DOHH2 (cell line): ENCODE data around the gene TIE1.
"Not testable (repeated sequence)": the region's sequence is repeated elsewhere in the genome, so short reads cannot be mapped to it uniquely, and the experiment has no call there.

Source experiments
- H3F3A ChIP-seq: fragments of 200-600 bp; sonication (generic), shearing (Covaris generic); 2 replicates; pipeline ENCODE4 v1.6.0; 2016; ENCODE audit warnings: antibody characterized with exemption, mild to moderate bottlenecking; ENCODE audit not compliant: control insufficient read depth, insufficient read depth
- H3K27ac ChIP-seq: fragments of 200-600 bp; sonication (generic); 2 replicates; pipeline ENCODE4 v1.5.1; 2014; ENCODE audit warnings: low read depth, mild to moderate bottlenecking, low read length, moderate library complexity
- H3K27me3 ChIP-seq: fragments of 200-600 bp; sonication (generic); 2 replicates; pipeline ENCODE4 v1.6.1; 2014; ENCODE audit warnings: mild to moderate bottlenecking, low read length, mixed read lengths; ENCODE audit not compliant: control insufficient read depth
- H3K36me3 ChIP-seq: fragments of 200-600 bp; sonication (generic); 2 replicates; pipeline ENCODE4 v1.6.1; 2014; ENCODE audit warnings: mild to moderate bottlenecking, low read length, moderate library complexity, mixed read lengths; ENCODE audit not compliant: control insufficient read depth
- H3K4me1 ChIP-seq: fragments of 200-600 bp; sonication (generic); 2 replicates; pipeline ENCODE4 v1.6.1; 2014; ENCODE audit warnings: mild to moderate bottlenecking, low read length, mixed read lengths; ENCODE audit not compliant: control insufficient read depth
- H3K4me2 ChIP-seq: fragments of 200-600 bp; sonication (generic); 2 replicates; pipeline ENCODE4 v1.6.0; 2014; ENCODE audit warnings: mild to moderate bottlenecking, low read length, moderate library complexity
- H3K4me3 ChIP-seq: fragments of 200-600 bp; sonication (generic); 2 replicates; pipeline ENCODE4 v1.5.1; 2014; ENCODE audit warnings: mild to moderate bottlenecking, low read length, mixed read lengths
- H3K79me2 ChIP-seq: fragments of 200-600 bp; sonication (generic); 2 replicates; pipeline ENCODE4 v1.6.1; 2014; ENCODE audit warnings: mild to moderate bottlenecking, low read length, mixed read lengths; ENCODE audit not compliant: control insufficient read depth
- H3K9me2 ChIP-seq: fragments of 200-600 bp; sonication (generic); replicated peaks from 2 replicates; pipeline ENCODE4 v1.6.1; 2014; ENCODE audit warnings: mild to moderate bottlenecking, low read length, mixed read lengths; ENCODE audit not compliant: control insufficient read depth
- H3K9me3 ChIP-seq: fragments of 200-600 bp; sonication (generic); 2 replicates; pipeline ENCODE4 v1.6.1; 2014; ENCODE audit warnings: antibody characterized with exemption, low read length, mixed read lengths; ENCODE audit not compliant: control insufficient read depth, insufficient read depth
- H4K20me1 ChIP-seq: fragments of 200-600 bp; sonication (generic); 2 replicates; pipeline ENCODE4 v1.6.0; 2014; ENCODE audit warnings: low read depth, mild to moderate bottlenecking, antibody characterized with exemption, low read length, moderate library complexity; ENCODE audit not compliant: control insufficient read depth, insufficient read depth
- CTCF ChIP-seq: fragments of 200-600 bp; sonication (generic); IDR thresholded peaks from one replicate; pipeline ENCODE4 v1.5.1; 2014; ENCODE audit warnings: antibody characterized with exemption, mild to moderate bottlenecking, low read depth, low read length; ENCODE audit not compliant: poor library complexity, severe bottlenecking
- EZH2phosphoT487 ChIP-seq: fragments of 200-600 bp; sonication (generic); IDR thresholded peaks from 2 replicates; pipeline ENCODE4 v1.6.1; 2017; ENCODE audit warnings: borderline replicate concordance, mild to moderate bottlenecking, antibody characterized with exemption, low read length, moderate library complexity, mixed read lengths

TIE1 gene

GRCh38 chr1:43367904-43368645 lies 67.3 kb downstream of the TIE1 start, which contains the start of gene ELOVL1:
ELOVL1 (minus strand) TSS chr1:43368011; CDS start chr1:43365609, 2,402 bp downstream.
- Histone ChIP-seq H3K4me3 (peak within 1 kb of the TSS; percentile 85), H3K9me3 (no peaks in the 10 kb centered on the region), H3K79me2 (peaks cover 39% of the 10 kb centered on the region), H3K36me3 (peaks cover 34% of the 10 kb centered on the region), H3K4me1 (peaks cover 20% of the 10 kb centered on the region), H3K27ac (peak within 1 kb of the TSS; percentile 84), H3K4me2 (peak within 1 kb of the TSS; percentile 92), H4K20me1 (no peaks in the 10 kb centered on the region), H3F3A (peaks cover 9% of the 10 kb centered on the region), H3K27me3 (no peaks in the 10 kb centered on the region), H3K9me2 (no peaks in the 10 kb centered on the region)
- TF ChIP-seq CTCF = peak; percentile 48
- no peak for TF ChIP-seq EZH2phosphoT487

- H3K4me1 ChIP-seq = peaks cover 20% of the 10 kb centered on the region
- peaks cover 3% of the 10 kb centered on the region; the same call in 1 of the 2 replicates for H3F3A ChIP-seq
Measured at GRCh38 chr1:43368646-43369020, 67.9 kb downstream of the TIE1 start.

DNA sequence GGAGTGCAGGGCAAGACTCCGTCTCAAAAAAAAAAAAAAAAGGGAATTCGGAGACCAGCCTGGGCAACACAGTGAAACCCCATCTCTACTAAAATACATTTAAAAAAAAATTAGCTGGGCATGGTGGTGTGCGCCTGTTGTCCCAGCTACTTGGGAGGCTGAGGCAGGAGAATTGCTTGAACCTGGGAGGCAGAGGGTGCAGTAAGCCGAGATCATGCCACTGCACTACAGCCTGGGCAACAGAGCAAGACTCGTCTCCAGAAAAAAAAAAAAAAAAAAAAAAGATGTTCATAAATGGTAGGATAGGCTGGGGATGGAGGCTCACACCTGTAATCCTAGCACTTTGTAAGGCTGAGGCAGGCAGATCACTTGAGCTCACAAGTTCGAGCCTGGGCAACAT lies 69.0 kb downstream of the TIE1 start:
- H3K9me3 ChIP-seq = not testable (repeated sequence)

More at GRCh38 chr1:43368646-43369020, 67.9 kb downstream of the TIE1 start:
- Histone ChIP-seq H3K36me3 (peaks cover 29% of the 10 kb centered on the region), H3K27ac (peak overlapping the region; percentile 84), H4K20me1 (no peaks in the 10 kb centered on the region), H3K79me2 (peaks cover 39% of the 10 kb centered on the region), H3K4me2 (peak overlapping the region; percentile 92), H3K27me3 (no peaks in the 10 kb centered on the region), H3K9me2 (no peaks in the 10 kb centered on the region), H3K4me3 (peak overlapping the region; percentile 85), H3K9me3 (no peaks in the 10 kb centered on the region)
- TF ChIP-seq EZH2phosphoT487 (no peak), CTCF (no peak)

GRCh38 chr1:43370564-43370963 lies 69.8 kb downstream of the TIE1 start:
- H3K9me3 ChIP-seq = no peaks in the 10 kb centered on the region
- no peaks in the 10 kb centered on the region for H3K9me2 ChIP-seq
- no peak overlapping the region for H3K27ac ChIP-seq
- H3K4me2 ChIP-seq = no peak overlapping the region
- no peaks in the 10 kb centered on the region for H4K20me1 ChIP-seq
- peaks cover 31% of the 10 kb centered on the region for H3K79me2 ChIP-seq
- peaks cover 9% of the 10 kb centered on the region for H3K36me3 ChIP-seq
- H3K4me3 ChIP-seq = no peak overlapping the region
- peaks cover 3% of the 10 kb centered on the region; the same call in 1 of the 2 replicates for H3F3A ChIP-seq
- TF ChIP-seq EZH2phosphoT487 (no peak), CTCF (no peak)
- H3K4me1 ChIP-seq = peaks cover 18% of the 10 kb centered on the region
- H3K27me3 ChIP-seq = no peaks in the 10 kb centered on the region

More for the DNA sequence above, 69.0 kb downstream of the TIE1 start:
- H3K27me3 ChIP-seq, H3K4me2 ChIP-seq, H3F3A ChIP-seq, H4K20me1 ChIP-seq, H3K4me3 ChIP-seq, H3K27ac ChIP-seq, H3K9me2 ChIP-seq: not testable (repeated sequence)
- Histone ChIP-seq H3K79me2 (peaks cover 39% of the 10 kb centered on the region), H3K36me3 (peaks cover 17% of the 10 kb centered on the region), H3K4me1 (peaks cover 20% of the 10 kb centered on the region)
